ENCODE data around the gene MCTP2.

The MCTP2 gene

GRCh38 chr15:94186770-94187331 is 44.5 kb upstream of the MCTP2 start:
- no peak overlapping the region for H3K4me3 ChIP-seq (replicated peaks; ENCODE audit: insufficient read depth, low read length)
- TF ChIP-seq, protein P1, sequence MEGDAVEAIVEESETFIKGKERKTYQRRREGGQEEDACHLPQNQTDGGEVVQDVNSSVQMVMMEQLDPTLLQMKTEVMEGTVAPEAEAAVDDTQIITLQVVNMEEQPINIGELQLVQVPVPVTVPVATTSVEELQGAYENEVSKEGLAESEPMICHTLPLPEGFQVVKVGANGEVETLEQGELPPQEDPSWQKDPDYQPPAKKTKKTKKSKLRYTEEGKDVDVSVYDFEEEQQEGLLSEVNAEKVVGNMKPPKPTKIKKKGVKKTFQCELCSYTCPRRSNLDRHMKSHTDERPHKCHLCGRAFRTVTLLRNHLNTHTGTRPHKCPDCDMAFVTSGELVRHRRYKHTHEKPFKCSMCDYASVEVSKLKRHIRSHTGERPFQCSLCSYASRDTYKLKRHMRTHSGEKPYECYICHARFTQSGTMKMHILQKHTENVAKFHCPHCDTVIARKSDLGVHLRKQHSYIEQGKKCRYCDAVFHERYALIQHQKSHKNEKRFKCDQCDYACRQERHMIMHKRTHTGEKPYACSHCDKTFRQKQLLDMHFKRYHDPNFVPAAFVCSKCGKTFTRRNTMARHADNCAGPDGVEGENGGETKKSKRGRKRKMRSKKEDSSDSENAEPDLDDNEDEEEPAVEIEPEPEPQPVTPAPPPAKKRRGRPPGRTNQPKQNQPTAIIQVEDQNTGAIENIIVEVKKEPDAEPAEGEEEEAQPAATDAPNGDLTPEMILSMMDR (IDR thresholded peaks at IDR 0.05; ENCODE audit: insufficient read depth, low read length): no peak
- TF ChIP-seq SPI1 (IDR thresholded peaks at IDR 0.05; ENCODE audit: borderline replicate concordance, low read depth) (no peak), GABPA (IDR thresholded peaks at IDR 0.05; ENCODE audit: low read depth) (no peak), POLR2AphosphoS5 (IDR thresholded peaks at IDR 0.05; ENCODE audit: low read depth) (no peak)
- TF ChIP-seq, protein P2, sequence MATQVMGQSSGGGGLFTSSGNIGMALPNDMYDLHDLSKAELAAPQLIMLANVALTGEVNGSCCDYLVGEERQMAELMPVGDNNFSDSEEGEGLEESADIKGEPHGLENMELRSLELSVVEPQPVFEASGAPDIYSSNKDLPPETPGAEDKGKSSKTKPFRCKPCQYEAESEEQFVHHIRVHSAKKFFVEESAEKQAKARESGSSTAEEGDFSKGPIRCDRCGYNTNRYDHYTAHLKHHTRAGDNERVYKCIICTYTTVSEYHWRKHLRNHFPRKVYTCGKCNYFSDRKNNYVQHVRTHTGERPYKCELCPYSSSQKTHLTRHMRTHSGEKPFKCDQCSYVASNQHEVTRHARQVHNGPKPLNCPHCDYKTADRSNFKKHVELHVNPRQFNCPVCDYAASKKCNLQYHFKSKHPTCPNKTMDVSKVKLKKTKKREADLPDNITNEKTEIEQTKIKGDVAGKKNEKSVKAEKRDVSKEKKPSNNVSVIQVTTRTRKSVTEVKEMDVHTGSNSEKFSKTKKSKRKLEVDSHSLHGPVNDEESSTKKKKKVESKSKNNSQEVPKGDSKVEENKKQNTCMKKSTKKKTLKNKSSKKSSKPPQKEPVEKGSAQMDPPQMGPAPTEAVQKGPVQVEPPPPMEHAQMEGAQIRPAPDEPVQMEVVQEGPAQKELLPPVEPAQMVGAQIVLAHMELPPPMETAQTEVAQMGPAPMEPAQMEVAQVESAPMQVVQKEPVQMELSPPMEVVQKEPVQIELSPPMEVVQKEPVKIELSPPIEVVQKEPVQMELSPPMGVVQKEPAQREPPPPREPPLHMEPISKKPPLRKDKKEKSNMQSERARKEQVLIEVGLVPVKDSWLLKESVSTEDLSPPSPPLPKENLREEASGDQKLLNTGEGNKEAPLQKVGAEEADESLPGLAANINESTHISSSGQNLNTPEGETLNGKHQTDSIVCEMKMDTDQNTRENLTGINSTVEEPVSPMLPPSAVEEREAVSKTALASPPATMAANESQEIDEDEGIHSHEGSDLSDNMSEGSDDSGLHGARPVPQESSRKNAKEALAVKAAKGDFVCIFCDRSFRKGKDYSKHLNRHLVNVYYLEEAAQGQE (IDR thresholded peaks at IDR 0.05; ENCODE audit: insufficient replicate concordance, low read depth): no peak
- no peak overlapping the region for H3K27ac ChIP-seq (replicated peaks)
- DNase-seq (ENCODE audit: low read depth in 1 of 2, low spot score in 1 of 2): no peak
- H3K27me3 ChIP-seq (ENCODE audit: insufficient read depth, poor library complexity, severe bottlenecking): no peaks in the 10 kb centered on the region

DNA sequence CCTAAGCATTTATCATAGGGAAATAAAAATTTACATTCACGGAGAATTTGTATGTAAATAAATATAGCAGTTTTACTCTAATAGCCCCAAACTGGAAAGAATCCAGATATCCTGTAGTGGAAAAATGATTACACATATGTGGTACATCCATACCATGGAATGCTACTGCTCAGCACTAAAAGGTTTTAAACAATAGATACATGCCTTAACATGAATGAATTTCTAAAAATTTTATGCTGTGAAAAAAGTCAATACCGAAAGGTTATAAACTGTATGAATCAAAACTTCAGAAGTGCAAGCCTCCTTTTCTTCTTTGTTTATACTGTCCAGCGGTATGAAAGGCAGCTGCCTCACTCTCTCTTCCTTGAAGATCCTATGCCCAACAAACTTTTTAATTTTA is 37.5 kb upstream of the MCTP2 start:
- TF ChIP-seq, protein P2 (IDR thresholded peaks at IDR 0.05; ENCODE audit: insufficient replicate concordance, low read depth): no peak
- TF ChIP-seq GABPA (IDR thresholded peaks at IDR 0.05; ENCODE audit: low read depth): no peak
- TF ChIP-seq, protein P1 (IDR thresholded peaks at IDR 0.05; ENCODE audit: insufficient read depth, low read length): no peak
- TF ChIP-seq POLR2AphosphoS5 (IDR thresholded peaks at IDR 0.05; ENCODE audit: low read depth): no peak
- TF ChIP-seq SPI1 (IDR thresholded peaks at IDR 0.05; ENCODE audit: borderline replicate concordance, low read depth): no peak
- Histone ChIP-seq H3K27ac (replicated peaks) (no peak overlapping the region), H3K4me3 (replicated peaks; ENCODE audit: insufficient read depth, low read length) (no peak overlapping the region), H3K27me3 (ENCODE audit: insufficient read depth, poor library complexity, severe bottlenecking) (no peaks in the 10 kb centered on the region)
- DNase-seq (ENCODE audit: low read depth in 1 of 2, low spot score in 1 of 2): no peak

DNA sequence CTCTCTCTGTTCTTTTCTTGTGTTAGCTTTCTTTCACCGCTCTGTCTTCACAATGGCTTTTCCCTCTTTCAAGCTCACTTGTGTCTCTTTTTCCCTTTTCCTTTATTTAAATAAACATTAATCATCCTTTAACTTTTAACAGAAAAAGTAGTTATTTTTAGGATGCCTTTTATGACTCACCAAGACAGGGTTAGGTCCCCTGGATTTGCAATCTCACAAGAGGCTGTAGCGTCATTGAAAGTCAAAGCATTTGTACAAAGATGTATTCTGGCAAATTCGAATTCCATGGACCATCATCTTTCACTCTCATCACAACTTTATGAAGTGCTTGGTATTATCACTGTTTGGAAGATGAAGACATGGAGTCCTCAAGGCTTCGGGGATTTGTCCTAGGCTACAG is 34.8 kb upstream of the MCTP2 start:
- no peak for DNase-seq (ENCODE audit: low read depth in 1 of 2, low spot score in 1 of 2)
- no peaks in the 10 kb centered on the region for H3K27me3 ChIP-seq (ENCODE audit: insufficient read depth, poor library complexity, severe bottlenecking)
- H3K4me3 ChIP-seq (replicated peaks; ENCODE audit: insufficient read depth, low read length): no peak overlapping the region
- no peak overlapping the region for H3K27ac ChIP-seq (replicated peaks)
- TF ChIP-seq, protein P1 (IDR thresholded peaks at IDR 0.05; ENCODE audit: insufficient read depth, low read length): no peak
- TF ChIP-seq POLR2AphosphoS5 (IDR thresholded peaks at IDR 0.05; ENCODE audit: low read depth) (no peak), GABPA (IDR thresholded peaks at IDR 0.05; ENCODE audit: low read depth) (no peak)
- TF ChIP-seq, protein P2 (IDR thresholded peaks at IDR 0.05; ENCODE audit: insufficient replicate concordance, low read depth): no peak
